Heart right ventricle (tissue), 16 donors: ENCODE measurements around the gene UBASH3B. TPM values are rescaled to one million over a fixed set of nuclear protein-coding genes. Genes with fewer than 3 reads are reported as not detected.
"Not testable (repeated sequence)": the region's sequence is repeated elsewhere in the genome, so short reads cannot be mapped to it uniquely, and the experiment has no call there.

Experiments used
- ATAC-seq, 8 donors: fragments of 200-7000 bp; cut with Tn5 transposase; one replicate each; pipeline ENCODE4 v1.9.1; 2020; ENCODE audit warnings: mild to moderate bottlenecking in 8 of 8, moderate library complexity in 8 of 8, moderate number of reproducible peaks in 1 of 8
- DNase-seq, 2 donors: peaks; one replicate each; pipeline ENCODE4 v3.0.0-alpha.2; 2020
- H3K27ac ChIP-seq, 10 donors: fragments of 200-600 bp; sonication (generic) in 2 of 10; one replicate each; pipeline versions ENCODE4 v1.5.0 to v1.8.0; 2020 to 2022; ENCODE audit warnings: mild to moderate bottlenecking in 3 of 10
- H3K27me3 ChIP-seq, 7 donors: fragments of 200-600 bp; one replicate each; pipeline ENCODE4 v1.8.0; 2021 to 2022; ENCODE audit warnings: mild to moderate bottlenecking in 2 of 7
- H3K36me3 ChIP-seq, 9 donors: fragments of 200-600 bp; sonication (generic) in 1 of 9; one replicate each; pipeline versions ENCODE4 v1.5.0 to v1.8.0; 2020 to 2022; ENCODE audit warnings: mild to moderate bottlenecking in 2 of 9
- H3K4me1 ChIP-seq, 9 donors: fragments of 200-600 bp; sonication (generic) in 1 of 9; one replicate each; pipeline versions ENCODE4 v1.5.0 to v1.8.0; 2020 to 2022; ENCODE audit warnings: mild to moderate bottlenecking in 4 of 9
- H3K4me3 ChIP-seq, 10 donors: fragments of 200-600 bp; sonication (generic) in 2 of 10; one replicate each; pipeline versions ENCODE4 v1.5.0 to v1.8.0; 2020 to 2022; ENCODE audit warnings: mild to moderate bottlenecking in 7 of 10, moderate library complexity in 2 of 10
- H3K9me3 ChIP-seq, 11 donors: fragments of 200-600 bp in 10 of 11; sonication (generic) in 2 of 11; one replicate each; pipeline versions ENCODE4 v1.5.0 to v1.8.0; 2013 to 2022; ENCODE audit warnings: mild to moderate bottlenecking in 2 of 11, control low read depth in 1 of 11, moderate library complexity in 1 of 11
- WGBS, 2 donors: extraction: QIAGEN DNeasy Blood & Tissue Kit; methylation state at CpG; one replicate each; pipeline ENCODE4 v1.1.7; 2013; ENCODE audit warnings: inconsistent platforms in 1 of 2; 5-methylcytosine and 5-hydroxymethylcytosine counted together
- intact Hi-C, 10 donors: fragments of 100-400 bp; cut with DNase I; formaldehyde crosslinking; loops; one replicate each; pipeline versions ENCODE4 v1.11.1 to v1.14.2; 2022
- polyA plus RNA-seq, 2 donors: library from polyadenylated mRNA; stranded (reverse); fragments of 200-250 nt; gene quantifications; one replicate each; pipeline ENCODE4 v1.2.3, GENCODE V29; 2013
- total RNA-seq, 10 donors: library from RNA; stranded (reverse); fragmentation: NEBNext Ultra II Directional in 3 of 10; extraction: Animal tissue kit (Norgen Biotek cat#: 25700) in 3 of 10; gene quantifications; one replicate each; pipeline versions ENCODE4 v1.2.1 to v1.2.4, GENCODE V29; 2021 to 2023
- TF ChIP-seq, protein P1 (sequence below), 9 donors: fragments of 200-600 bp; sonication (generic) in 2 of 9; IDR thresholded peaks; one replicate each; pipeline versions ENCODE4 v1.5.0 to v1.8.0; 2021 to 2022; ENCODE audit warnings: antibody characterized with exemption in 9 of 9, mild to moderate bottlenecking in 5 of 9, moderate library complexity in 1 of 9
- donor health status: Arrhythmogenic right ventricular cardiomyopathy.
- donor health status: ischemic (EF 13 %, LVEDD 7.1; RV severe dilation, severe dysfunction).
- donor health status: healthy with polysubstance abuse.
- donor health status: DM: no; HTN: yes; CAD: no.
- donor health status: DM: no; HTN: no; CAD: no.
- donor health status: ischemic (EF 25% LVEDD 6.9; RV normal size, moderate dysfunction).
- donor health status: ischemic (EF 25% LVEDD 5.7; RV mildly dilated, moderate dysfunction).
- donor health status: healthy.
- donor health status: DM: yes; HTN: yes; CAD: no.
- donor health status: Ischemic cardiomyopathy.
- donor health status: ischemic (EF 35%, LVEDD 5.7; RV mildly dilated, moderate dysfunction).
- donor health status: nonischemic (EF 11% LVEDD 7.7; RV severe dilation, severe dysfunction).
- donor health status: DM: yes; HTN: yes; CAD: no.
- donor health status: PGD.
- donor health status: ischemic (EF 29% LVEDD 5.4; RV normal size, mild dysfunction).
- donor health status: nonischemic (EF 23%, LVEDD 6.1; RV moderate dilation, normal function).

The UBASH3B gene
- total and polyA plus RNA-seq, 12 donors: 0.51 to 8.0 (median 1.5) TPM

DNA sequence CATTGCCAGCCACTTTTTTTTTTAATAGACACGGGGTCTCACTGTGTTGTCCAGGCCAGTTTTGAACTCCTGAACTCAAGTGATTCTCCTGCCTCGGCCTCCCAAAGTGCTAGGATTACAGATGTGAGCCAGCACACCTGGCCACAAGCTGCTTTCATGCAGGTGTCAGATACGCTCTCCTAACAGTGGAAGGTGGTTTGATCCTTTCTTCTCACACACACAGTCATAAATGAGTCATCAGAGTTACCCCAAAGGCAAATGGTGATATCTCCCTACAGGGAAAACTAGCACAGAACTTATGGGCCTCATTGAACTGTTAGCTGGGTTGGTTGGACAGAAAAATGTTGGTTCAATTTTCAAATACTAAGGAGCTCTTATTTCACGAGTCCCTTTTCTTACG is 38.2 kb upstream of the UBASH3B start:
- ATAC-seq (no peak), DNase-seq (no peak)
- H3K4me3 ChIP-seq: no peak overlapping the region
- no peaks in the 10 kb centered on the region for H3K4me1 ChIP-seq
- WGBS, 2 donors: 91 to 94% methylated on average over 5 of the region's 5 CpGs
- peaks cover 0 to 10% (median 0%) of the 10 kb centered on the region in 11 donors for H3K9me3 ChIP-seq
- H3K36me3 ChIP-seq: no peaks in the 10 kb centered on the region
- intact Hi-C loops: no loop called here
- TF ChIP-seq, protein P1, sequence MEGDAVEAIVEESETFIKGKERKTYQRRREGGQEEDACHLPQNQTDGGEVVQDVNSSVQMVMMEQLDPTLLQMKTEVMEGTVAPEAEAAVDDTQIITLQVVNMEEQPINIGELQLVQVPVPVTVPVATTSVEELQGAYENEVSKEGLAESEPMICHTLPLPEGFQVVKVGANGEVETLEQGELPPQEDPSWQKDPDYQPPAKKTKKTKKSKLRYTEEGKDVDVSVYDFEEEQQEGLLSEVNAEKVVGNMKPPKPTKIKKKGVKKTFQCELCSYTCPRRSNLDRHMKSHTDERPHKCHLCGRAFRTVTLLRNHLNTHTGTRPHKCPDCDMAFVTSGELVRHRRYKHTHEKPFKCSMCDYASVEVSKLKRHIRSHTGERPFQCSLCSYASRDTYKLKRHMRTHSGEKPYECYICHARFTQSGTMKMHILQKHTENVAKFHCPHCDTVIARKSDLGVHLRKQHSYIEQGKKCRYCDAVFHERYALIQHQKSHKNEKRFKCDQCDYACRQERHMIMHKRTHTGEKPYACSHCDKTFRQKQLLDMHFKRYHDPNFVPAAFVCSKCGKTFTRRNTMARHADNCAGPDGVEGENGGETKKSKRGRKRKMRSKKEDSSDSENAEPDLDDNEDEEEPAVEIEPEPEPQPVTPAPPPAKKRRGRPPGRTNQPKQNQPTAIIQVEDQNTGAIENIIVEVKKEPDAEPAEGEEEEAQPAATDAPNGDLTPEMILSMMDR (IDR thresholded peaks at IDR 0.05): no peak
- no peak overlapping the region for H3K27ac ChIP-seq
- H3K27me3 ChIP-seq: no peaks in the 10 kb centered on the region

DNA sequence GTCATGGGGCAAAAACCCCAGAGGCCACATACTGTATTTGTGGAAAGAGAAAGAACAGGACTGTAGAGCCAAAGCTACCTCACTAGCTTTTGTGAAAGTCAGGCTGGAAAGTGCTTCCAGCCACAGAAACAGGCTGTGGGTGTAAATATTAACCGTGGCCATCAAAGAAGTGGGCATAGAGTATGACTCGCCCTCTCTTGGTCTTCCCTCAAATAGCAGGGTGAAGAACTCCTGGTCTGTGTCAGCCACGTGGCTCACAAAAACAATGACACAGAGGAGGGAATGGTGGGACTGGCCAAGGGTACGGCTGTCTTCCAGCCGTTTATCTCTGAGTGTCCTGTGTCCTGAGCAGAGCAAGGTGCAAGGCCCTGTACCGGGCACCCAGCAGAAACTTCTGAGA is 37.6 kb upstream of the UBASH3B start:
- no peaks in the 10 kb centered on the region for H3K36me3 ChIP-seq
- TF ChIP-seq, protein P1 (IDR thresholded peaks at IDR 0.05): no peak
- H3K27ac ChIP-seq: no peak overlapping the region
- WGBS, 2 donors: 82 to 87% methylated on average over 6 of the region's 6 CpGs
- H3K4me1 ChIP-seq: no peaks in the 10 kb centered on the region
- ATAC-seq: no peak
- H3K4me3 ChIP-seq: no peak overlapping the region
- H3K9me3 ChIP-seq: peaks cover 0 to 10% (median 0%) of the 10 kb centered on the region in 11 donors
- no peak for DNase-seq
- intact Hi-C loops: no loop called here
- peaks cover 0 to 4% (median 0%) of the 10 kb centered on the region in 7 donors for H3K27me3 ChIP-seq

DNA sequence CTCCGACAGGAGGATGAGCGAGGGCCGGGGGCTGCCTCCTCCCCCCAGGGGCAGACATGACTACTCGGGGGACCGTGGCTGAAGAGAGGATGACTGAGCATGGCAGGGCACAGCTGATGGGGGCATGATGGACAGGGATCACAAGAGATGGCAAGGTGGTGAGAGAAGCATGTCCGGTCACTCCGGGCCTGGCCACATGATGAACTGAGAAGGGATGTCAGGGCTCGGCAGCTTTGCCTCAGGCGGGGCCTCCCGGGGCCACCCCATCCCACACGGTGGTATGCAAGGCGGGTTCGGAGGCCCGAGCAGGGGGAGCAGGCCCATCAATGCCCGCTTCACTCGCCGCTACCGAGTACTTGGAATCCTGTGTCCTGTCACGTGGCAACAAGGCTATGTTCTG is 36.6 kb upstream of the UBASH3B start:
- peaks cover 0 to 10% (median 0%) of the 10 kb centered on the region in 11 donors for H3K9me3 ChIP-seq
- DNase-seq (no peak), ATAC-seq (no peak)
- H3K4me1 ChIP-seq: no peaks in the 10 kb centered on the region
- intact Hi-C loops: no loop called here
- TF ChIP-seq, protein P1 (IDR thresholded peaks at IDR 0.05): no peak
- H3K4me3 ChIP-seq: no peak overlapping the region
- H3K27ac ChIP-seq: no peak overlapping the region
- 95% methylated on average over 19 of the region's 19 CpGs for WGBS, 2 donors
- H3K27me3 ChIP-seq: peaks cover 0 to 12% (median 0%) of the 10 kb centered on the region in 7 donors
- H3K36me3 ChIP-seq: no peaks in the 10 kb centered on the region

DNA sequence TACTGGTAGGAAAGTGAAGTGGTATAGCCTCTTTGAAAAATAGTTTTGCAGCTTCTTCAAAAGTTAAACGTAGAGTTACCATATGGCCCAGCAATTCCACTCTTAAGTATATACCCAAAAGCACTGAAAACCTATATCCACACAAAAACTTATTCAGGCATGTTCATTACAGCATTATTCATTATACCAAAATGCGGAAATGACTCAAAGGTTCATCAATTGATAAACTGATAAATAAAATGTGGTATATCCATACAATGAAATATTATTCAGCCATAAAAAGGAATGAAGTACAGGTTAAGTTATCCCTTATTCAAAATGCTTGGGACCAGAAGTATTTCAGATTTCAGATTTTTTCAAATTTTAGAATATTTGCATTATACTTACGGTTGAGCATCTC is 35.8 kb upstream of the UBASH3B start:
- ATAC-seq: no peak
- TF ChIP-seq, protein P1 (IDR thresholded peaks at IDR 0.05): no peak

DNA sequence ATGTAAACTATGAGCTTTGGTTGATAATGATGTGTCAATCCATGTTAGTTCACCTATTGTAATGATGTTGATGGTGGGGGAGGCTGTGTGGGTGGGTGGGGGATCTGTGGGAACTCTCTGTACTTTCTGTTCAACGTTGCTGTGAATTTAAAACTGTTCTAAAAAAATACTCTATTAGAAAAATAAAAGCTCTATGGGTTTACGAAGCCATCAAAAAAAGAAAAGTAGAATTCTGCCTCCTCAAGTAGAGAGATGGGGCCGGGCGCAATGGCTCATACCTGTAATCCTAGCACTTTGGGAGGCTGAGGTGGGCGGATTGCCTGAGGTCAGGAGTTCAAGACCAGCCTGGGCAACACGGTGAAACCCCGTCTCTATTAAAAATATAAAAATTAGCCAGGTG is 30.0 kb upstream of the UBASH3B start:
- not testable (repeated sequence) for H3K27ac ChIP-seq, DNase-seq, H3K4me1 ChIP-seq, H3K36me3 ChIP-seq, H3K4me3 ChIP-seq, H3K9me3 ChIP-seq, ATAC-seq
- H3K27me3 ChIP-seq: peaks cover 0 to 30% (median 3%) of the 10 kb centered on the region in 7 donors
- intact Hi-C loops: loop anchor here in 3 of 10 donors (5.0 to 10.0 kb wide), 2 partner anchors 227 to 229 kb away; no protein-coding TSS in a partner anchor
- 87% methylated on average over 7 of the region's 7 CpGs for WGBS, 2 donors

More for the DNA sequence above, 35.8 kb upstream of the UBASH3B start:
- H3K4me3 ChIP-seq: no peak overlapping the region
- DNase-seq: no peak
- peaks cover 0 to 10% (median 0%) of the 10 kb centered on the region in 11 donors for H3K9me3 ChIP-seq
- no peaks in the 10 kb centered on the region for H3K4me1 ChIP-seq
- H3K27me3 ChIP-seq: peaks cover 0 to 20% (median 0%) of the 10 kb centered on the region in 7 donors
- no peaks in the 10 kb centered on the region for H3K36me3 ChIP-seq
- no peak overlapping the region for H3K27ac ChIP-seq
- WGBS, 2 donors: 95 to 97% methylated on average over 3 of the region's 3 CpGs
- intact Hi-C loops: loop anchor here in 1 of 10 donors (10.0 kb wide), 1 partner anchor 235 kb away; no protein-coding TSS in a partner anchor
